HG02970 (cell line): ENCODE data around the gene KLF13.

Experiments used
- ATAC-seq: cut with Tn5 transposase; IDR thresholded peaks from one replicate; pipeline ENCODE4 v1.9.1; 2021; ENCODE audit warnings: mild to moderate bottlenecking, moderate library complexity, moderate number of reproducible peaks; ENCODE audit not compliant: unreplicated experiment, low FRiP score

Gene KLF13

DNA sequence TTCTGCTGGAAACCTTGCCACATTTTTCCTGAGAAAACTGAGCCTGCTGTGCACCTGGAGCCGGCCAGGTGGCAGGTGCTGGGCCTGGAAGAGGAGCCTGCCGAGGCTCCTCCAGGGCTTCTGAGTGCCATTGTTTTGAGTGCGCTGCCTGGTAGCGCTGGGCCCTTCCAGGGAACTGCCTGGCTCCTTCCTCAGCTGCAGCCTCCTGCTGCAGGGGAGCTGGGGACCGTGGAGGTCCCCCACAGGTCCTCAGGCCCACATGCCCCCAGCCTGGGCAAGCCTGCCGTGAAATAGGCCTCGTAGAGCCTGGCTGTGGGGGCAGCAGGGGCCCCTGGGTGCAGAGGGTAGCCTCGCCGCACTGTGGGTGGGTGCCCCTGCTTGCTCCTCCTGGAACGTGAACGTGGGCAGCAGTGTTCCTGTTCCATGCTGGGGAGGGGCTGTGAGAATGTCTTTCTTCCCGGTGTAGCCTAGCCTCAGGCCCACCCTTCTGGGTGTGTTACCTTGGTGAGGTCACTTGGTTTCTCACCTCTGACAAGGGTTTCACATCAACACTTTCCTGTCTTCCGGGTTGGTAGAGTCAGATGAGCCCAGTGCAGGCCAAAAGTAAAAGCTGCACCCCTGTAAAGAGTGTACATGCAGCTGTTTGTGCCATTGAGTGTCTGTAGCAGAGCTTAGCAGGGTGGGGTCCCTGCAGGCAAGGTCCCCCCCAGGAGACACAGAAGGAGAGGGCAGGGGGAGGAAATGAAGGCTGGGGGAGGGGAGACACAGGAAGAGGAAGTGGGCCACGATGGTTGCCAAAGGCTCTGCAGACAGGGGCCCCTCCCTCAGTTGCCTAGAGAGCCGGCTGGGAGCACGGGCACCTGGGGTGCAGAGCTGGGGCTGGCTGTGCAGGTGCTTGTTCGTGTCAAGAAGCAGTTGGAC, 34.5 kb downstream of the KLF13 start:
- peak; percentile 59 for ATAC-seq

DNA sequence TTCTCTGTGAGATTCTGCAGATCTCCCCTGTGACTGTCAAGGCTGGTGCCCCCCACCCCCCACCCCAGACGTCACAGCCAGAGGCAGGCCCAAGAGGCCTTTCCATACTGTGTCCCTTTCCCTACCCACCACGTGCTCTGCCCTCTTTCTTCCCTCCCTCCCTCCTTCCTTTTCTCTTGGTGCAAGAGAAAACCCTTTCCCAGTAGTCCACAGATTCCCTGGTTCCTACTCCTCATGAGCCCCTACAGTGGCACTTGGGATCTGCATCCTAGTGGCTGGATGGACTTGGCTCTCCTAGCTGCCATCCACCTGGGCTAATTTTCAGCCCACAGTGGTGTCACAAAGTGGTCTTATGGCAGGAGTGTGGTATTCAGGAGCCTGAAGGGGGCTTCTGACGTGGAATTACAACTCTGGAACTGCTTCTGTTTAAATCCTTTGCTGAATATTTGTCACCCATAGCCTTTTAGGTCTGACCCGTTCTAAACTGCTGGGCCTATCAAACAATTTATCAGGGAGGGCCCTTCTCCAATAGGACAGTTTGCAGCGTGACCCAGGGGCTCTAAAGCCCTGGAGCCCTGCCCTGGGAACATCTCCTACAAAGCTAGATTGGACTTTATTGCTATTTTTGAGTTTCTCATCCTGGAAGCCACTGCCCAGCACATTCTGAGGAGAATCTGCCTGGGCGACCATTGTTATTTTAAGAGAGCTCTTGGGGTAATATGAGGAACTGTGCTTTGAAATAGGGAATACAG, 35.3 kb downstream of the KLF13 start:
- no peak for ATAC-seq

DNA sequence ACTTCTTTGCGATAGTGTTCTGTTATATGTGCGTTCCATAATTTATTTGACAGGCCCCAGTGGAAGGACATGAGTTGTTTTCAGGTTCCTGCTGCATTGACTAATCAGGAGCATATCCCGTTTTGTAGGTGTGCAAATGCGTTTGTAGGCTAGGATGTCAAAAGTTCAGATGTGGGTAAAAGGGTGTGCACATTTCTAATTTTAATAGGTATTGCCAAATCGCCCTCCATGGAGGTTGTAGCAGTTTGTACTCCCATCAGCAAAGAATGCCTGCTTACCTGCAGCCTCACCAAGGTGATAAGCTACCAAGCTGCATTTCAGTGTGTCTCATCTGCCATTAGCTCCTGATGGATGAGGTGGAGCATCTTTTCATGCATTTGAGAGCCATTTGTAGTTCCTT, 36.3 kb downstream of the KLF13 start:
- no peak for ATAC-seq

DNA sequence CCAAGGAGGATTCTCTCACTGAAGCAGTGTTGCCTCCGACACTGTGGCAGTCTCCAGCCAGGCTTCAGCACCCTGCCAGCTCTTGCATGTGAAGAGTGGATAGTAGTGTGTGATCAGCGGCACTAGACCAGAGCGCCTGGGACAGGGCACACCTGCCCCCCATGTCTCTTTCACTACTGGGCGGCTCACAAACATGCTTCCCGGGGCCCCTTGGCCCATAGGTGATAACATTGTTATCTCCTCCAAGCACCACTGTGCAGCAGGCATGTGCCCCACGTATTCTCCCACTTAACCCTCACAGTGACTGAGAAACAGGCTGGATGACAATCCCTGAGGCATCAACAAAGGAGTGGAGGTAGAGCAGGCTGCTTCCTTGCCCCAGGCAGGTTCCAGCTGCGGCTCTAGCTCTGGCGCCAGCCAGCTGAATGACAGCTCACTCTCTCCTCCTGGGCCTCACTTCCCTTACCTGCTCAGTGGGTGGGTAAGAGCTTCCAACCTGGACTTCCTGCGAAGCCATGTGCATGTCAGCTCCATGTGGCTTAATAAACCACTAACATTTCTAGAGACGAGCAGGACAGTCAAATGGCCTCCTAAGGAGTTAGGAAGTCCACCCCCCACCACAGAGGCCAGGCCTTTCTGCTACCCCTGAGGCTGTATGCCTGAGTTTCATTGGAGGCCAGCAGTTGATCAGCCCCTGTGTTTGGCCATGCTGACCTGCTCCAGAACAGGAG, 37.8 kb downstream of the KLF13 start:
- ATAC-seq: no peak

DNA sequence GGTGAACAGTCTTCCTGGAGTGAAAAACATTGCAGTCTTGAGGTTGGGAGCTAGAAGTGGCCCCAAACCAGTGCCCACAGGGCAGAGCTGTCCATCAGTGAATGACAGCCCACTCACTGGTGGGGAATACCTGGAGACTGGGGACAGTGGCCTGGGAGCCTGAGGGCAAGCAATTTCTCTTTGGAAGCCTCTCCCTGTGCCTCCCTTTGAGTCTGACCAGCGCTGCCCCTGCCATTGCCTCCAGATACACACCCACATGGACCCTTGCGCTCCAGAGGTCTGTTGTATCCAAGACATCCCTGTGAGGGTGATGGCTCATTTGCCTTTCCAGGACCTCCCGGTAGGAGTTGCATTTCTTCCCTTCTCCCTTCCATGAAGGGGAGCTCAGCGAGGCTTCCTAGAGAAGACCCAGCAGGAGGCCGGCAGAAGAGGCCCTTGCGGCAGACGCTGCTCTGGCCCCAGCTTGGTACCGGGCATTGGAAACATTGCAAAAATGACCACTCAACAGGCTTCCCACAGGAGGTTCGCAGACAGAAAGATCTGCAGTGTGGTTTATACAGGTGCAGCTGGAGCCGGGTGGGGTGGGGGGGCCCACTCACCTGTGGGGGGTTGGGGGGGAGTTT, 38.5 kb downstream of the KLF13 start:
- ATAC-seq: no peak

DNA sequence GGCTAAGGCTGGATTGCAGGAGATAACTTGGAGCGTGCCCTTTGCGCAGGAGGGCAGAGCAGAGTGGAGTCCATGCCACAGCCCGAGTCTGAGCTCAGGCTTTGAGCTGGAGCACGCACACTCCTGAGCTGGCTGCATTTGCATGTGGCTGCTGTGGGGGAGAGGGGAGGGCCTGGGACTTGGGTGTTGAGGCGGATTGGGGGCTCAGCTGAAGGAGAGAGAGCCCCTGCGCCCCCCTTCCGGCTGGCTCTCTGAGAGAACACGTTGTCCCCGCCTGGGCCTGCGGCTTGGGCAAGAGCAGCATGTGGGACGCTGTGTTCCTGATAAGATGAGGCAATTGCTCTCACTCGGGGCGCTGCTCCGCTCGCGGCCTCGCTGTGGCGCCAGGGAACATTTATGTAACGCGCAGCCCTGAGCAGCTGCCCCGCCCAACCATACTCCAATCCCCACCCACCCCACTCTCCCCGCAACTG, 39.1 kb downstream of the KLF13 start:
- ATAC-seq: no peak

DNA sequence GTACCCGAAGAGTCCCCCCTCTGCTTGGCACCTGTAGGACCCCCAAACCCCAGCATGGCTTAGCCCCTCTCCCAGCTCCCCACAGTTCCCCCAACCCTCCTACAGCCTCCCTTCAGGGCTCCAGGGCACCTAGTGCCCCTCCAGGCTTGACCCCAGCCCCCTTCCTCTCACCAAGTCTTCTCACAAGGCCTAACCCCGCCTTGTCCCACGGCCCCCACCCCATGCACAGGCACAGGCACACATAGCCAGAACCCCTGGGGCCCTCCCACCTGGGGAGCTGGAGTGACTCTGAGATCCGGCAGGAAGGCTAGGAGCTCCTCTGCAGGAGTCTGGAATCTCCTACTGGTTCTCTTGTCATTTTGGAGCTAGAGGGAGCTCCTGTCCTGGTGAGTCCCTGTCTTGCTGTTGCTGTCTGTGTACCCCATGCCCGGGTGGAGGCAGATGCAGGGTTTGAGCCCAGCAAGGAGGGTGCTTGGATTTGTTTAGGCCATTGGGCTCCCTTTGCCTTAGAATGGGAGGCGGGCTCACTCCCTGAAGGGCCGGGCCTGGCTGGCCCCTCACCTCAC, 39.6 kb downstream of the KLF13 start:
- ATAC-seq: no peak

DNA sequence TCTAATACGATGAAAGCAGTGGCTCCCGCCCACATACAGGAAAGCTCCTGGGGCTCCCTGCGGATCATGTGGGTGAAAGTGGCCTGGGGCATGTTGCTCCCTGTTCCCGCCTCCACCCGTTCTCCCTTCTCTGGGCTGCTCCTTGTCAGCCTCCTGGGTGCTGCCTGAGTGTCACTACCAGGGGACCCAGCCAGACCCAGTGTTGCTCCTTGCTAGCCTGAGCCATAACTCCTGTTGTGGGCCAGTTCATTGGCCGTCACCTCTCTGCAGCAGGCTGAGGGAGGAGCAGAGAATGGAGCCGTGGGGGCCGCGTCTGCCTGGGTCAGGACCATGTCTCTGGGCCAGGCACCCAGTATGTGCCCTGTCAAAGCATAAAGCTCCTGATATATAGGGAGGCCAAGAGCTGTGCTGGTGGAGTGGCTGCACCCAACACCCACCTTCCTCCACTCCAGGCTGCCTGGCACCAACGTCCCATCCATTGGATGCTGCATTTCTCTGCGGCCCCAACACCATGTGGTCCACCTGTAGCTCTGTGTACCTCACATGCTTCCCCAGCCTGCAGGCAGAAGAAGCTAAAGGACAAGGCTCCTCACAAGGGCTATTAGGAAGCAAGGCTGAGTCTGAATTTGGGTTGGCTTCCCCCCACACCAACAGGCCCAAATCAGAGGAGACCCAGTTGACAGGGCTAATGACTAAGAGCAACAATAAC, 40.5 kb downstream of the KLF13 start:
- ATAC-seq: no peak

DNA sequence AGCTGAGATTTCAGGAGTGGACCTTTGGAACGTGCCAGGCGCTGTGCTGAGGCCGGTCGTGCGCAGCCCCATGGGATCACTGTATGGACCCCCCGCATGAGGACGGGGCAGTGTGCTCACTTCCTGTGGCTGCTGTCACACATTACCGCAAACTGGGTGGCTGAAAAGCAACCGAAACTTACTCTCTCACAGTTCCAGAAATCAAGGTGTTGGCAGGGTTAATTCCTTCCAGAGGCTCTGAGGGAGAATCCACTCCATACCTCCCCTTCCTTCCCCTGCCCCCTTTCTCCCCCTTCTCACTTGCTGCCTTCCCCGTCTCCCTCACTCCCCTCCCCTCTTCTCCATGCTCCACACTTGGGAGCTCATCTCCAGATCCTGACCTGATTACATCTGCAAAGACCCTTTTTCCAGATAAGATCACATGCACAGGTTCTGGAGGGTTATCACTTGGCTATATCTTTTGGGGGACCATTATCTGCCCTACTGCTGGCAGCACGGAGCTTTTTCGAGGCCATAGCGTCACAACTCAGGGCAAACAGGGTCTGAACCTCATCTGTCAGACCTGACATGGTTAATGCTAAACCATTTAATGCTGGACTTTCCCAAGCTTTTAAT, 41.2 kb downstream of the KLF13 start:
- no peak for ATAC-seq

DNA sequence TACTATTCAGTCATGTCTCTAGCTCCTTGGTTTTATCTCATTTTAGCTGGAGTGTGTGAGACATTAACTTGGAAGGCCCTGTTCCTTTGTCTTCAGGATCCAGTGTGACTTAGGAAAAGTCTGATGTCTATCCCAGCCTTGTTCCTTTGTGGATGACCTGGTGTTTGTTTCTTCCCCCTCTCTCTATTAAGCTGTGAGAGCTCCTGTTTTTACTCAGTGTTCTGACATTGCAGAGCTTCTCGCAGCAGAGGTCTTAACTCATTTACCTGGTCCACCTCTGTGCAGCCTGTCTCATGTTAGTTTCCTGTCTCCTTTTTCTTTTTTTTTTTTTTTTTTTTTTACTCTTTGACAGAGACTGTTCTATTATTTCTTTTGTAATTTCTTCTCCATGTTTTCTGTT, 43.1 kb downstream of the KLF13 start:
- ATAC-seq: no peak

DNA sequence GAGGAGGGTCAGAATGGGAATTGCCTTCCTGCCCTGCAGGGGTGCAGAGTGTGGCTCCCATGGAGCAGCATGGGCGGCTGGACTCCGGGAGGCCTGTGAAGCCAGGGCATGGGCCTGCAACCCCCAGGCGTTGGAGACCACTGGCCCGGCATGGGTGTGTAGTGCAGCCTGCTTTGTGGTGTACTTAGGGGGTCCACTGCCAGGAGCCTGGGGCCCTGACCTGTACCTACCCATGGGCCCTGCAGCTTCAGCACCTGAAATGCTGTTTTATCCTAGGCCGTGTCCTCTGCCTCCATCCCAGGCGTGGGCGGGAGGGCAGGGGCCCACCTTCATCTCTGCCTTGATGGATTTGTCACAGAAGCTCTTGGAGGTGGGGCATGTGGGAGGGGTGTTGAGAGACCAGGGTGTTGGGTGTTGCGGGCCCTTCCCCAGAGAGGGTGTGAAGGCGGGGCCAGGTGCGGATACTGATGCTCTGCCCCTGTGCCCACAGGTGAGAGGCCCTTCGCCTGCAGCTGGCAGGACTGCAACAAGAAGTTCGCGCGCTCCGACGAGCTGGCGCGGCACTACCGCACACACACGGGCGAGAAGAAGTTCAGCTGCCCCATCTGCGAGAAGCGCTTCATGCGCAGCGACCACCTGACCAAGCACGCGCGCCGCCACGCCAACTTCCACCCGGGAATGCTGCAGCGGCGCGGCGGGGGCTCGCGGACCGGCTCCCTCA, 45.0 kb downstream of the KLF13 start:
- no peak for ATAC-seq

DNA sequence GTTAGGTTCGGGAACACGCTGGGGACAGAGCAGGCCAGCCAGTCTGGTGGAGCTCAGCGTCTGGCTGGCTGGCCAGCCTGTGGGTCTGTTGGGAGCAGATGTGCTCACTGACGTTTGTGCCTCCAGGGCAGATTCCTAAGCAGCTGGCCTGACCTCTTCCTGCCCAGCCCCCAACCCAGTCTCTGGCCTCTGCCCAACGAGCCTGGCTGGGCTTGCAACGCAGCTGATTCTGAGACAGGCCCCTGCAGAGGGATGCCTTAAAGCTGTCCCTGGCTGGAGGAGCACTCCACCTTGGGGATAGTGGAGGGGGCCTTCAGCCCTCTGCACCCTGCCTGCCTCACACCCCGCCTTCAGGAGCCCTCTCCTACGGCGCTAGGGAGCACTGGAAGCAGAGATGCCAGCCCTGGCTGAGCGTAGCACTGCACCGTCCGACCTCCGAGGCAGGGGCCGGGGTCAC, 46.0 kb downstream of the KLF13 start:
- ATAC-seq: no peak

DNA sequence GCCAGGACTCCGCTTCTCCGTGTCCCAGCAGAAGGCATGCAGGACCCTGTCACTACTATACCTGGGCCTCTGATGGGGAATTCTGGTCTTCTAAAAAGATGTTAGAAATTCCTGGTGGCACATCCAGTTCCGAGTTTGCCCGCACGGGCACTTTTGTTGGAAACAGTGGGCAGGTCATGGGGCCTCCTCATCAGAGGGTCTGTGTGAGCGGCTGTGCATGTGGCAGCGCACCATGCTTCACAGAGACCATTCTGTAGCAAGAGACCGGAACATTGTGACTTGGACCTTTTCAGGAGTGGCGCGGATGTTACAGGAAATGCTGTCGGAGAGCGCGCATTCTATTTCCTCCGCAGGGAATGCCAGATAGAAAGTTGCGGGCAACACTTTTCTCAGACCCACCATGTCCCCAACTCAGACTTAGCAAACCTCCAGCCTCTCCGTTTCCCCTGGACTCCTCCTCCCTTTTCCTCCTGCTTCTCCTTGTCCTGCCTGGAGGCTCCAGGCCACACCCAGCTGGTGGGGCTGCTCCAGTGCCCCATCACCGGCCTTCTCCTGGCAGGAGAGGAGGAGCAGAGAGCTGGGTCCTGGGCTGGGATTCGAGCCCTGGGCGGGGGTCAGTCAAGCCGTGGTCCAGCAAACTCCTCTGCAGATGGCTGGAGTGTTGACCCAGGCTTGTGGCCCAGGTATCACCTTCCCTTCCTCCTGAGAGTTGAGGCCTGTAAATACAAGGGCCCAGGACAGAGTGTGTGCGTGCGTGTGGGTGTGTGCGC, 46.6 kb downstream of the KLF13 start:
- ATAC-seq: no peak

DNA sequence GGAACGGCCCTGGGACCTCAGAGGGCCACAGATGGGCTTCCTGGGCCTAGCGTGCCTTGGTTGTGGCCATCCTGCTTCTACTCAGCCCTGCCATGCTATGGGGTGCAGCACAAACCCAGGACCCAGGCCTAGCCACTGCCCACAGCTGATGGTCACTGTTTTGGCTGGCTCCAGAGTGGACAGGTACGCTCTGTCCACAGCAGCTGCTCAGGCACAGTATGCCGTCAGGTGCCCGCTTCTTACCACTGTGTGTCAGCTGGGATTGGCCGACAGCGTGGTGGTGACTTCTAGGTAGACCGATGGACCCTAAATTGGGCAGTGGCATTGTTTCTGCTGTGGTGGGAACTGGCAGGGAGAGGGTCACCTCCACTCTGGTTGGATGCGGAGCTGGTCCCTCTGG, 47.3 kb downstream of the KLF13 start:
- no peak for ATAC-seq

DNA sequence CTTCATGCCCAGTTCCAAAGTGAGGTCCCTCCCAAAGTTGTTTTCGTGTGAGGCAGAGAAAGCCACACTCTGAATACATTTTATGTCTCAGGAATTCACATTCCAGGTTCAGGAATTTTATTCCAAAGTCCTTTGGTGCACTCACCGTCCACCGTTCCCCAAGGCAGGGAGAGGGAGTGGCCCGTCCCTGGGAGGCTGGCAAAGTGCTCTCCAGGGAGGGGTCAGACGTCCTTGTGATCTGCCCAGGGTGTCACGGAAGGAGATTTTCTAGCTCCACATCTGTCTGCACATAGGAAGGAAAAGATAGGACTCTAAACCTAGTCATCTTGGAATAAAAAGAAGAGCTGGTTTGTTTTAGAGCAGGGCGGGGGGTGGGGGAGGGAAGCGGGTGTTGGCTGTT, 47.9 kb downstream of the KLF13 start:
- ATAC-seq: no peak

DNA sequence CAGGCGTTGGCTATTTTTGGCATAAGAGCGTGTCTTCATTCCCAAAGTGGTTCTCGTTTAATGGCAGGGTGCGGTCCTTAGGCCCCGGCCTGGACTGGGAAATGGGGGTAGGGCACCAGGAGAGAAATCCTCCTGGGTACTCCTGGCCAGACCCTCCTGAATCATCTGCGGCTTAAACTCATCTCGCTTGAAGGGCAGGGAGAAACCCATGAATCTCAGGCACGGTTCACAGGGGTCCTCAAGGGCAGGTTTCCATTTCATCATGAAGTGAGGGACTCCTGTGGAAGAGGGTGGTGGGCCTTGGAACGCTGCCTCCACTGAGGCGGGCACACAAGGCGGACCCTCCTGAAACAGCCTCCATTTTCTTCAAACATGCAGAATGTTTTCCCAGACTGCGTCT, 48.4 kb downstream of the KLF13 start:
- ATAC-seq: no peak

DNA sequence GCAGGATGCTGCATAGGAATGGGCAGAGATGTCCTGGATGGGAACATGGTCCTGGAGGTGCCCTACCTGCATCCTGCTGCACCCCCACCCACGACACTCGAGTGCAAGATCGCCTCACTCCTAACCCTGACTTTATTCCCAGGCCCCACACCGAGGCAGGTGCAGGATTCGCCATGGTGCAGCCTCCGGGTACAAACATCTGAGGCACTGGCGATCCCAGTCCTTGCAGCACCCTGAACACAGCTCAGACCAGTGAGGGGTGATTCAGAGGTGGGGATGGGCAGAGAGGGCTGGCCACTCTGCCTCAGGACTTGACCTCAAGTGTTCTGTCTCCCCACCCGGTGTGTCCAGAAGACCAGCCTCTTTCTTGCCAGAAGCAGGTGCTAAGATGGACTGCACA, 49.1 kb downstream of the KLF13 start:
- ATAC-seq: no peak

DNA sequence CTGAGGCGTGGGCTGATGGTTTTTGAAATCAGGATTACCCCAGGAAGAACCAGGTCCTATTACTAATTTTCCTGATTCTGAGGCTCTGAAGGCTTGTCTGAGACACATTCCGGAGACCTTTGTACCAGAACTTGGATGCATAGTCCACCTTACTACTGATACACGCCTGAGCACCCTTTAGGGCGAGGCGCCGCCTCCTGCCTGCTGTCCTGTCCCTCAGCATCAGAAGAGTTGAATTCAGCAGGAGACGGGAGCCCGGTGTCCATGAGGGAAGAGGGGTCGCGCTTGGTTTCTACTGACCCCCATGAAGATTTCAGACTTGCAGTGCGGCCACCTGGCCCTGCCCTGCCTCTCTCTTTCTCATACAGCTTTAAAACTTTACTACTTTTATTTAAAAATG, 49.9 kb downstream of the KLF13 start:
- no peak for ATAC-seq
